Measurements from ENCODE around the gene MLST8.
"Not testable (repeated sequence)": the region's sequence is repeated elsewhere in the genome, so short reads cannot be mapped to it uniquely, and the experiment has no call there.

Gene MLST8

GRCh38 chr16:2232094-2232990 lies 27.1 kb downstream of the MLST8 start:
- FAIRE-seq (no peak), DNase-seq (ENCODE audit: insufficient read length, low spot score) (no peak)
- no peak for TF ChIP-seq POLR2A (IDR thresholded peaks at IDR 0.05; ENCODE audit: low read depth, low read length)

GRCh38 chr16:2233046-2233775 lies 28.0 kb downstream of the MLST8 start:
- no peak for FAIRE-seq
- no peak for TF ChIP-seq POLR2A (IDR thresholded peaks at IDR 0.05; ENCODE audit: low read depth, low read length)
- no peak for DNase-seq (ENCODE audit: insufficient read length, low spot score)

GRCh38 chr16:2233872-2234812 lies 28.9 kb downstream of the MLST8 start:
- TF ChIP-seq POLR2A (IDR thresholded peaks at IDR 0.05; ENCODE audit: low read depth, low read length) = no peak
- no peak for FAIRE-seq
- DNase-seq (ENCODE audit: insufficient read length, low spot score) = no peak

- FAIRE-seq = no peak
These were observed 29.5 kb downstream of the MLST8 start for GRCh38 chr16:2234813-2235170.

GRCh38 chr16:2235234-2235651 lies 30.0 kb downstream of the MLST8 start:
- no peak for TF ChIP-seq POLR2A (IDR thresholded peaks at IDR 0.05; ENCODE audit: low read depth, low read length)
- no peak for DNase-seq (ENCODE audit: insufficient read length, low spot score)
- FAIRE-seq = no peak

More at GRCh38 chr16:2234813-2235170, 29.5 kb downstream of the MLST8 start:
- no peak for DNase-seq (ENCODE audit: insufficient read length, low spot score)
- TF ChIP-seq POLR2A (IDR thresholded peaks at IDR 0.05; ENCODE audit: low read depth, low read length) = no peak

GRCh38 chr16:2235695-2236336 lies 30.6 kb downstream of the MLST8 start:
- FAIRE-seq = no peak
- TF ChIP-seq POLR2A (IDR thresholded peaks at IDR 0.05; ENCODE audit: low read depth, low read length) = no peak
- no peak for DNase-seq (ENCODE audit: insufficient read length, low spot score)

GRCh38 chr16:2236337-2237101 lies 31.3 kb downstream of the MLST8 start, which contains the start of gene DNASE1L2:
TSS of gene DNASE1L2 (plus strand) at chr16:2236444. CDS start at chr16:2236817, 373 bp downstream.
- DNase-seq (ENCODE audit: insufficient read length, low spot score) (no peak), FAIRE-seq (no peak)
- TF ChIP-seq POLR2A (IDR thresholded peaks at IDR 0.05; ENCODE audit: low read depth, low read length) = no peak

- TF ChIP-seq POLR2A (IDR thresholded peaks at IDR 0.05; ENCODE audit: low read depth, low read length) = no peak
- FAIRE-seq (no peak), DNase-seq (ENCODE audit: insufficient read length, low spot score) (no peak)
These were observed 31.8 kb downstream of the MLST8 start for GRCh38 chr16:2237102-2237482.

- no peak for TF ChIP-seq POLR2A (IDR thresholded peaks at IDR 0.05; ENCODE audit: low read depth, low read length)
- DNase-seq (ENCODE audit: insufficient read length, low spot score) = no peak
- FAIRE-seq = no peak
These were observed 32.4 kb downstream of the MLST8 start for GRCh38 chr16:2237493-2238149.

GRCh38 chr16:2238150-2238837 lies 33.0 kb downstream of the MLST8 start:
- DNase-seq (ENCODE audit: insufficient read length, low spot score) (no peak), FAIRE-seq (no peak)
- TF ChIP-seq POLR2A (IDR thresholded peaks at IDR 0.05; ENCODE audit: low read depth, low read length) = no peak

- DNase-seq (ENCODE audit: insufficient read length, low spot score) (no peak), FAIRE-seq (no peak)
- no peak for TF ChIP-seq POLR2A (IDR thresholded peaks at IDR 0.05; ENCODE audit: low read depth, low read length)
These were observed 33.8 kb downstream of the MLST8 start for GRCh38 chr16:2238838-2239675.

GRCh38 chr16:2240331-2240730 lies 35.1 kb downstream of the MLST8 start:
- not testable (repeated sequence) for FAIRE-seq; DNase-seq (ENCODE audit: insufficient read length, low spot score)
